Body of pancreas (tissue), 4 donors: Measurements from ENCODE around the gene CRTAP. TPM values are rescaled to one million over a fixed set of nuclear protein-coding genes. Genes with fewer than 3 reads are reported as not detected.
"Not testable (repeated sequence)": the region's sequence is repeated elsewhere in the genome, so short reads cannot be mapped to it uniquely, and the experiment has no call there.

ENCODE experiments used
- ATAC-seq: fragments of 150-250 bp; one replicate; pipeline ENCODE4 v1.9.1; 2016
- DNase-seq, 4 donors: peaks; one replicate each; pipeline ENCODE4 v3.0.0-alpha.2; 2019
- H3K27ac ChIP-seq, 4 donors: fragments of 200-600 bp; sonication (generic); 1 replicate in 3 of 4; 2 replicates in 1 of 4; pipeline versions ENCODE4 v1.5.1 to v1.6.1; 2016 to 2019; ENCODE audit warnings: mild to moderate bottlenecking in 1 of 4, mixed read lengths in 1 of 4, moderate library complexity in 1 of 4
- H3K27me3 ChIP-seq, 2 donors: fragments of 200-600 bp; sonication (generic); one replicate each; pipeline ENCODE4 v1.6.0; 2016; ENCODE audit warnings: mild to moderate bottlenecking in 1 of 2
- H3K36me3 ChIP-seq, 2 donors: fragments of 200-600 bp; sonication (generic); replicated peaks in 1 of 2; 2 replicates each; pipeline ENCODE4 v1.5.1; 2016; ENCODE audit warnings: low read depth in 2 of 2; ENCODE audit not compliant: insufficient read depth in 1 of 2
- H3K4me1 ChIP-seq: fragments of 200-600 bp; sonication (generic); one replicate; pipeline ENCODE4 v1.6.0; 2016
- H3K4me3 ChIP-seq, 2 donors: fragments of 200-600 bp; sonication (generic); 1 replicate in 1 of 2; 2 replicates in 1 of 2; pipeline ENCODE4 v1.5.1; 2016 to 2019
- H3K9me3 ChIP-seq, 3 donors: fragments of 200-600 bp; sonication (generic); 1 replicate in 2 of 3; 2 replicates in 1 of 3; pipeline ENCODE4 v1.5.1; 2016
- CTCF ChIP-seq, 7 experiments: fragments of 450-650 bp in 4 of 7; fragments of 200-600 bp in 3 of 7; sonication (generic) in 3 of 7; IDR thresholded peaks; one replicate each; pipeline ENCODE4 v1.5.1; 2016 to 2019; ENCODE audit warnings: antibody characterized with exemption in 7 of 7
- POLR2A ChIP-seq, 3 donors: fragments of 450-650 bp; IDR thresholded peaks; one replicate each; pipeline ENCODE4 v1.6.1; 2016; ENCODE audit warnings: antibody characterized with exemption in 3 of 3, mild to moderate bottlenecking in 2 of 3
- WGBS, 2 donors: methylation state at CpG; one replicate each; pipeline ENCODE4 v1.1.5; 2017; 5-methylcytosine and 5-hydroxymethylcytosine counted together
- intact Hi-C: fragments of 100-400 bp; cut with DNase I; formaldehyde crosslinking; loops from one replicate; pipeline ENCODE4 v1.15.1; 2023
- total RNA-seq, 2 donors: library from RNA; depleted of rRNA; stranded (reverse); fragments of >200 nt; gene quantifications; one replicate each; pipeline ENCODE4 v1.1.0, GENCODE V29; 2016

CRTAP gene
- total RNA-seq, 2 donors from 2014 or later = 30.0 to 101 TPM

GRCh38 chr3:33159234-33159633 lies 45.4 kb downstream of the CRTAP start:
- TF ChIP-seq POLR2A (IDR thresholded peaks at IDR 0.05) (no peak), CTCF (IDR thresholded peaks at IDR 0.05) (no peak)
- WGBS, 2 donors = 83 to 84% methylated on average over 4 of the region's 4 CpGs
- Histone ChIP-seq H3K4me1 (no peaks in the 10 kb centered on the region), H3K9me3 (no peaks in the 10 kb centered on the region), H3K36me3 (no peaks in the 10 kb centered on the region), H3K27me3 (no peaks in the 10 kb centered on the region), H3K27ac (no peak overlapping the region), H3K4me3 (no peak overlapping the region)
- intact Hi-C loops = no loop called here
- DNase-seq (no peak), ATAC-seq (no peak)

- Histone ChIP-seq H3K4me1 (no peaks in the 10 kb centered on the region), H3K27ac (no peak overlapping the region), H3K4me3 (no peak overlapping the region), H3K36me3 (no peaks in the 10 kb centered on the region), H3K27me3 (no peaks in the 10 kb centered on the region), H3K9me3 (no peaks in the 10 kb centered on the region)
- WGBS, 2 donors = 69 to 73% methylated on average over 3 of the region's 3 CpGs
- no peak for DNase-seq
- no peak for TF ChIP-seq POLR2A (IDR thresholded peaks at IDR 0.05)
- no peak for TF ChIP-seq CTCF (IDR thresholded peaks at IDR 0.05)
- ATAC-seq = no peak
- intact Hi-C loops = no loop called here
Observed at GRCh38 chr3:33159981-33160380, 46.2 kb downstream of the CRTAP start.

- WGBS, 2 donors = 75 to 88% methylated on average over 5 of the region's 5 CpGs
- H3K27ac ChIP-seq, H3K4me1 ChIP-seq, DNase-seq, intact Hi-C loops, H3K27me3 ChIP-seq, H3K9me3 ChIP-seq, ATAC-seq, H3K36me3 ChIP-seq, H3K4me3 ChIP-seq: not testable (repeated sequence)
Observed at GRCh38 chr3:33162621-33163020, 48.8 kb downstream of the CRTAP start.

- no peak for TF ChIP-seq CTCF (IDR thresholded peaks at IDR 0.05)
- TF ChIP-seq POLR2A (IDR thresholded peaks at IDR 0.05) = no peak
Observed at GRCh38 chr3:33165372-33165771, 51.6 kb downstream of the CRTAP start.

GRCh38 chr3:33166095-33166494 lies 52.3 kb downstream of the CRTAP start:
- Histone ChIP-seq H3K36me3 (no peaks in the 10 kb centered on the region), H3K27ac (no peak overlapping the region), H3K27me3 (no peaks in the 10 kb centered on the region), H3K4me3 (no peak overlapping the region), H3K9me3 (no peaks in the 10 kb centered on the region), H3K4me1 (no peaks in the 10 kb centered on the region)
- ATAC-seq = no peak
- no peak for TF ChIP-seq CTCF (IDR thresholded peaks at IDR 0.05)
- no peak for TF ChIP-seq POLR2A (IDR thresholded peaks at IDR 0.05)
- intact Hi-C loops = no loop called here
- no peak for DNase-seq
- WGBS, 2 donors = 60 to 69% methylated on average over 2 of the region's 2 CpGs

More at GRCh38 chr3:33165372-33165771, 51.6 kb downstream of the CRTAP start:
- DNase-seq (no peak), ATAC-seq (no peak)
- Histone ChIP-seq H3K9me3 (no peaks in the 10 kb centered on the region), H3K36me3 (no peaks in the 10 kb centered on the region), H3K27me3 (no peaks in the 10 kb centered on the region), H3K27ac (no peak overlapping the region), H3K4me1 (no peaks in the 10 kb centered on the region), H3K4me3 (no peak overlapping the region)
- WGBS, 2 donors = 71 to 76% methylated on average over 1 of the region's 1 CpG
- intact Hi-C loops = no loop called here
